Activated T-cell treated with anti-CD3 and anti-CD28 coated beads, Interleukin-2, amount 50 U/mL, for 72 hours (primary cell): ENCODE results near the gene LCP1. TPM values are rescaled to one million over a fixed set of nuclear protein-coding genes. Genes with fewer than 3 reads are reported as not detected.

Experiments
- ATAC-seq, 2 donors: fragments of 150-1000 bp; cut with Tn5 transposase; replicated peaks in 1 of 2; 2 replicates each; pipeline ENCODE4 v1.10.0; 2021; ENCODE audit warnings: moderate library complexity in 2 of 2, mild to moderate bottlenecking in 1 of 2
- DNase-seq, 2 donors: peaks; one replicate each; pipeline ENCODE4 v3.0.0; 2021 to 2022; ENCODE audit warnings: mixed read lengths in 1 of 2
- H3K27ac Mint-ChIP-seq: one replicate; pipeline ENCODE4 v1.8.0; 2022; ENCODE audit warnings: mild to moderate bottlenecking, moderate library complexity, mixed read lengths
- H3K27me3 Mint-ChIP-seq: one replicate; pipeline ENCODE4 v1.8.0; 2022; ENCODE audit warnings: low read depth, mixed read lengths
- H3K36me3 Mint-ChIP-seq, 2 donors: one replicate each; pipeline ENCODE4 v1.8.0; 2022; ENCODE audit warnings: mixed read lengths in 2 of 2, mild to moderate bottlenecking in 1 of 2; ENCODE audit not compliant: insufficient read depth in 2 of 2
- H3K4me1 Mint-ChIP-seq: one replicate; pipeline ENCODE4 v1.8.0; 2022; ENCODE audit warnings: low read depth, mixed read lengths
- H3K4me3 Mint-ChIP-seq, 2 donors: one replicate each; pipeline ENCODE4 v1.8.0; 2022; ENCODE audit warnings: mild to moderate bottlenecking in 2 of 2, mixed read lengths in 2 of 2, moderate library complexity in 2 of 2
- H3K9me3 Mint-ChIP-seq, 2 donors: one replicate each; pipeline ENCODE4 v1.8.0; 2022; ENCODE audit warnings: mixed read lengths in 2 of 2
- total RNA-seq, 2 donors: library from RNA; stranded (reverse); gene quantifications; one replicate each; pipeline ENCODE4 v1.2.3, GENCODE V29; 2022

The LCP1 gene
- total RNA-seq, 2 donors from 2014 or later = 834 to 955 TPM

- Mint-ChIP-seq H3K27me3 (no peaks in the 10 kb centered on the region), H3K27ac (no peak overlapping the region), H3K36me3 (no peaks in the 10 kb centered on the region), H3K9me3 (no peaks in the 10 kb centered on the region), H3K4me1 (no peaks in the 10 kb centered on the region), H3K4me3 (no peak overlapping the region)
- no peak for ATAC-seq
- DNase-seq = no peak
These were observed 67.4 kb downstream of the LCP1 start for GRCh38 chr13:46114613-46115012.

- no peaks in the 10 kb centered on the region for H3K27me3 Mint-ChIP-seq
- H3K27ac Mint-ChIP-seq = no peak overlapping the region
- H3K36me3 Mint-ChIP-seq = no peaks in the 10 kb centered on the region
- no peaks in the 10 kb centered on the region for H3K9me3 Mint-ChIP-seq
- H3K4me1 Mint-ChIP-seq = no peaks in the 10 kb centered on the region
- no peak overlapping the region for H3K4me3 Mint-ChIP-seq
- no peak for DNase-seq
- peak in 1 of 2 donors; percentile 29 for ATAC-seq
These were observed 68.4 kb downstream of the LCP1 start for GRCh38 chr13:46113596-46113995.

DNA sequence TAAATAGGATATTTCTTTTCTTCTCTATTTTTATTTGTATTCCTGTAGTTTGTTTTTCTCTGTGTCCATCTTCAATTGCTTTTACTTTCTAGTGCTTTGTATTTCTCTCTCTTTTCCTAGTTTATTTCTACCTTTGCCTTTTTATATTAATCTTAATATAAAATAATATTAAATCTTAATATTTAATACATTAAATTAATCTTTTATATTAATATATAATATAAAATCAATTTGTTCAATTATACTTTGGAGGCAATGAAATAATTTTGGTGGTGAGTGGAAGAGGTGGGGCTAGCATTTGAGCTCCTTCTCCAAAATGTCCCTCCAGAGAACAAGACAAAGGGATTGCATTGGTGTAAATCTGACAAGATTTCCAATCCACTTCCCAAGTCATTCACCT is 70.8 kb downstream of the LCP1 start:
- peaks cover 7% of the 10 kb centered on the region for H3K4me1 Mint-ChIP-seq
- no peaks in the 10 kb centered on the region for H3K9me3 Mint-ChIP-seq
- DNase-seq = no peak
- no peaks in the 10 kb centered on the region for H3K27me3 Mint-ChIP-seq
- ATAC-seq = no peak
- H3K36me3 Mint-ChIP-seq = no peaks in the 10 kb centered on the region
- H3K27ac Mint-ChIP-seq = no peak overlapping the region
- H3K4me3 Mint-ChIP-seq = no peak overlapping the region

DNA sequence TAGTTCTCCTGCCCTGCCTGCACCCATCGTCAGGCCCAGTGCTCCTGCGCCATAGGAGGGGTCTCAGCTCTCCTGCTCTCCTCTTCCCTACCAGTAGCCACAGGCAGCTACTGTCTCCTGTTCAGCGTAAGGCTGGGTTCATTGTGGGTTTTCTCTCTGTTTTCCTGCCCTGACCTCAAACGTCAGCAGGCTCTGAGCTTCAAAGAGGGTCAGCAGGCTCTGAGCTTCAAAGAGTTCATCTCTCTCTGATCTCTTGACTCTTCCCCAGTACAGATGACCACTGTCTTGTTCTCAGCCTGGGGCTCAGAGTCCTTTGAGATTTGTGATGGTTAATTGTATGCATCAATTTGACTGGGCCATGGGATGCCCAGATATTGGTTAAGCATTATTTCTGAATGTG is 72.5 kb downstream of the LCP1 start:
- Mint-ChIP-seq H3K27me3 (no peaks in the 10 kb centered on the region), H3K27ac (no peak overlapping the region), H3K4me1 (peaks cover 7% of the 10 kb centered on the region), H3K9me3 (no peaks in the 10 kb centered on the region), H3K4me3 (no peak overlapping the region), H3K36me3 (no peaks in the 10 kb centered on the region)
- DNase-seq (no peak), ATAC-seq (no peak)

GRCh38 chr13:46106839-46107371 is 75.1 kb downstream of the LCP1 start:
- DNase-seq (no peak), ATAC-seq (no peak)
- Mint-ChIP-seq H3K4me1 (peaks cover 7% of the 10 kb centered on the region), H3K27me3 (no peaks in the 10 kb centered on the region), H3K27ac (peak overlapping the region; percentile 36), H3K9me3 (no peaks in the 10 kb centered on the region), H3K4me3 (peak overlapping the region; percentile 0 to 58), H3K36me3 (no peaks in the 10 kb centered on the region)

GRCh38 chr13:46104868-46105267 is 77.1 kb downstream of the LCP1 start, which contains the start of gene CPB2:
CPB2 (minus strand) TSS chr13:46105033; CDS start chr13:46105009, 24 bp downstream.
- no peaks in the 10 kb centered on the region for H3K27me3 Mint-ChIP-seq
- no peaks in the 10 kb centered on the region for H3K9me3 Mint-ChIP-seq
- no peaks in the 10 kb centered on the region for H3K36me3 Mint-ChIP-seq
- peaks cover 7% of the 10 kb centered on the region for H3K4me1 Mint-ChIP-seq
- ATAC-seq (no peak), DNase-seq (no peak)
- no peak within 1 kb of the TSS for H3K27ac Mint-ChIP-seq
- no peak within 1 kb of the TSS for H3K4me3 Mint-ChIP-seq

DNA sequence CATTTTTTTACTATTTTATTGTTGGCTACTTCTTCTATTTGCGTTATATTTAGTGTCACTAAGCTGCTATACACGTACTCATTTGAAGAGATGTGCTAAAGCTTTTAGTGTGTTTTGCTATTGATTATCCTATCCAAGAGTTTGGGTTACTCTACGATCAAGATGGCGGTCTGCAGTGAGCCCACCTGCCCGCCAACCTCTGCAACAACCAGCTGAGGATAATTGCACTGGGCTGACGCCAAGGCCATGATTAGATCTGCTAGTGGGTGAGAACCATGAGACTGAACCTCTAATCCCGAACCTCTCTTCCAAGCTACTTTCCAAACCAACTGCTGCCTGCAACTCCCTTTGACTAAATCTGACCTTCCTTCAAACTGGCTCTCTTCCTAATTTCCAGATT is 78.9 kb downstream of the LCP1 start:
- DNase-seq = no peak
- H3K9me3 Mint-ChIP-seq = no peaks in the 10 kb centered on the region
- no peak overlapping the region for H3K4me3 Mint-ChIP-seq
- no peaks in the 10 kb centered on the region for H3K36me3 Mint-ChIP-seq
- no peak for ATAC-seq
- H3K27ac Mint-ChIP-seq = no peak overlapping the region
- H3K27me3 Mint-ChIP-seq = no peaks in the 10 kb centered on the region
- H3K4me1 Mint-ChIP-seq = peaks cover 7% of the 10 kb centered on the region

DNA sequence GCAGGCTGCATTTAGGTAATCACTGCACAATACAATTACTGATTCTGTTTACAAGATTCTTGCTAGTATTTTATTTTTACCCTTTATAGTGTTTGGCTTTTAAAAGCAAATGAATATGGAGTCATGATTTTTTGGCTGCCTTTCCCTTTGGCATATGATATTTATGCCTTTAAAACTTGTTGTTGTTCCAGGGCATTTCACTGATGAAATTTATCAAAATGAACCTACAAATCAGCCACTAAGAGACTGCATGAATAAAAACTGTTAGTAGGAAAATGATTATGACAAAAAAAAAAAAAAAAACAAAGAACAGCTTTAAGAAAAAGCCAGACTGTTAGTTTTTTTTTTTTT is 79.7 kb downstream of the LCP1 start:
- Mint-ChIP-seq H3K36me3 (no peaks in the 10 kb centered on the region), H3K9me3 (no peaks in the 10 kb centered on the region), H3K27me3 (no peaks in the 10 kb centered on the region), H3K27ac (no peak overlapping the region), H3K4me3 (no peak overlapping the region), H3K4me1 (peaks cover 5% of the 10 kb centered on the region)
- no peak for DNase-seq
- ATAC-seq = no peak

DNA sequence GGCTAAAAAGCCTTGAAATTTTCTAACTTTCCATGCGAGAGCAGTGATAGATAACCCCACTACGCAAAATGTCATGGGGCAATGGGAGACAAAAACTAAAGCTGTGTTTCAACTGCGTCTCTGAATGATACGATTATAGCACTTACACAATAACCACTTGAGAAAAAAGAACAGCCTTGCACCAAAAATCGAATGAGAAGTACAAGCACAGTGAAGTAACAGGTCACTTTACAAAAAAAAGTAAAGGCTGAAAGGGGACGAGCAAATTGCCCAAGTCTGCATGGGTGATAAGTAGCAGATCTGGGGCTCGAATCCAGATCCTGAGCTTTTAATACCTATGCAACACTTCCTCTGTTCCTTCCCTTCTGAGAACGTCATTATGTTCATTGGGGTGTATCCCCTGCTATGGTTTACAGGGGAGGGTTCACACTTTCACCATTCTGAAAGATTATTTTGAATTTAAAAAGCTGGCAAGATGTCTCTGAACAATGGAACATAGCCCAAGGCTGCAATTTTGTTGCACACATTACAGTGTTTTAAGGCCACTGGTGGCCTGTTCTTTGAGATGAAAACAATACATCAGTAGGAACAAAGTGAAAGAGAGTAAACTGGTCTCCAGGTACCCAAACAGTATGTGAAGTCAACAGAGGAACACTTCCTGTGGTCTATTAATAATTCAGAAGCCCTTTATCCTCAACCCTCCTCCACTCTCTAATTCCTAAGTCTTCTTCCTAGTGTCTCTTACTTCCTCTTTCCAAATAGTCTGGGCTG is 80.3 kb downstream of the LCP1 start:
- H3K36me3 Mint-ChIP-seq = no peaks in the 10 kb centered on the region
- H3K27ac Mint-ChIP-seq = no peak overlapping the region
- no peak overlapping the region for H3K4me3 Mint-ChIP-seq
- no peak for ATAC-seq
- no peaks in the 10 kb centered on the region for H3K9me3 Mint-ChIP-seq
- H3K27me3 Mint-ChIP-seq = no peaks in the 10 kb centered on the region
- no peaks in the 10 kb centered on the region for H3K4me1 Mint-ChIP-seq
- DNase-seq = no peak

GRCh38 chr13:46101002-46101401 is 81.0 kb downstream of the LCP1 start:
- no peak for ATAC-seq
- H3K9me3 Mint-ChIP-seq = no peaks in the 10 kb centered on the region
- no peak overlapping the region for H3K4me3 Mint-ChIP-seq
- no peak overlapping the region for H3K27ac Mint-ChIP-seq
- no peaks in the 10 kb centered on the region for H3K36me3 Mint-ChIP-seq
- no peaks in the 10 kb centered on the region for H3K4me1 Mint-ChIP-seq
- no peak for DNase-seq
- H3K27me3 Mint-ChIP-seq = no peaks in the 10 kb centered on the region

GRCh38 chr13:46100191-46100815 is 81.7 kb downstream of the LCP1 start:
- Mint-ChIP-seq H3K27ac (no peak overlapping the region), H3K4me1 (no peaks in the 10 kb centered on the region), H3K27me3 (no peaks in the 10 kb centered on the region), H3K4me3 (no peak overlapping the region), H3K36me3 (no peaks in the 10 kb centered on the region), H3K9me3 (no peaks in the 10 kb centered on the region)
- DNase-seq (no peak), ATAC-seq (no peak)

DNA sequence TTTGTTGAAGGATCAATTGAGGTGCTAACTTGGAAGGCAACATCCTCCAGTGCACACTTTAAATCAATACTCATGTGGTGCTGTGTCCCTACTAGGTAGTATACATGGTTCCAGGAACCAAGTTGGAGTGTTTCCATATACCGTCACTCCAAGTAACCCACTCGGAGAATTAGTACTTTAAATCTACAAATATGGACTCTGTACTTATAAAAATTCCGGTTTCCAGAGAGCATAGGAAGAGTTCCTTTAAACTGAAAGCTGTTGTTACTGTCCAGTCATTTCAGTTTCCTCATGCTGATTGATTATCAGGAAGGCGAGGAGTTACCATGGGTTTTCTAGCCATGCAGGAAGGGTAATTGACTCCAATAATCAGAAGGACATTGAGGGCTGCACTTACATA is 84.3 kb downstream of the LCP1 start:
- H3K9me3 Mint-ChIP-seq = no peaks in the 10 kb centered on the region
- no peak overlapping the region for H3K27ac Mint-ChIP-seq
- ATAC-seq = no peak

GRCh38 chr13:46097015-46097414 is 85.0 kb downstream of the LCP1 start:
- Mint-ChIP-seq H3K27ac (no peak overlapping the region), H3K36me3 (no peaks in the 10 kb centered on the region), H3K9me3 (no peaks in the 10 kb centered on the region), H3K4me3 (no peak overlapping the region), H3K27me3 (no peaks in the 10 kb centered on the region), H3K4me1 (no peaks in the 10 kb centered on the region)
- no peak for ATAC-seq
- DNase-seq = no peak

More for the DNA sequence above, 84.3 kb downstream of the LCP1 start:
- Mint-ChIP-seq H3K36me3 (no peaks in the 10 kb centered on the region), H3K4me1 (no peaks in the 10 kb centered on the region), H3K4me3 (no peak overlapping the region), H3K27me3 (no peaks in the 10 kb centered on the region)
- DNase-seq = no peak
